Vagina (tissue), 2 donors: Measurements from ENCODE around the gene SLC22A2. TPM values are rescaled to one million over a fixed set of nuclear protein-coding genes. Genes with fewer than 3 reads are reported as not detected.

ENCODE experiments used
- DNase-seq, 2 donors: peaks; one replicate each; pipeline ENCODE4 v3.0.0-alpha.2; 2017; ENCODE audit errors: extremely low spot score in 2 of 2
- H3K27ac ChIP-seq: fragments of 200-600 bp; sonication (generic); one replicate; pipeline ENCODE4 v1.5.1; 2019
- H3K27me3 ChIP-seq: fragments of 200-600 bp; sonication (generic); one replicate; pipeline ENCODE4 v1.5.1; 2019
- H3K36me3 ChIP-seq, 2 donors: fragments of 200-600 bp; sonication (generic); one replicate each; pipeline ENCODE4 v1.5.1; 2017 to 2019
- H3K4me1 ChIP-seq: fragments of 200-600 bp; sonication (generic); one replicate; pipeline ENCODE4 v1.5.1; 2019
- H3K4me3 ChIP-seq, 2 donors: fragments of 200-600 bp; sonication (generic); 1 replicate in 1 of 2; 2 replicates in 1 of 2; pipeline ENCODE4 v1.5.1; 2016 to 2019
- H3K9me3 ChIP-seq: fragments of 200-600 bp; sonication (generic); one replicate; pipeline ENCODE4 v1.5.1; 2019
- POLR2A ChIP-seq, 2 donors: fragments of 450-650 bp; IDR thresholded peaks; one replicate each; pipeline ENCODE4 v1.6.1; 2017; ENCODE audit warnings: antibody characterized with exemption in 2 of 2, mild to moderate bottlenecking in 2 of 2, moderate library complexity in 2 of 2
- POLR2AphosphoS5 ChIP-seq, 2 donors: sonication (generic); formaldehyde crosslinking; IDR thresholded peaks; one replicate each; pipeline ENCODE4 v1.9.0; 2017; ENCODE audit warnings: antibody characterized with exemption in 2 of 2, mild to moderate bottlenecking in 2 of 2, low read depth in 1 of 2; ENCODE audit not compliant: insufficient read depth in 1 of 2
- intact Hi-C: fragments of 100-400 bp; cut with DNase I; formaldehyde crosslinking; loops from one replicate; pipeline ENCODE4 v1.15.1; 2023
- total RNA-seq: library from RNA; depleted of rRNA; stranded (reverse); fragments of >200 nt; gene quantifications from one replicate; pipeline ENCODE4 v1.2.3, GENCODE V29; 2016
- TF ChIP-seq, protein P1 (sequence below), 3 experiments: fragments of 450-650 bp in 2 of 3; fragments of 200-600 bp in 1 of 3; sonication (generic) in 1 of 3; IDR thresholded peaks; one replicate each; pipeline ENCODE4 v1.5.1; 2017 to 2019; ENCODE audit warnings: antibody characterized with exemption in 3 of 3, mild to moderate bottlenecking in 2 of 3, moderate library complexity in 2 of 3

The SLC22A2 gene
- total RNA-seq, 1 donor from 2014 or later = not detected

DNA sequence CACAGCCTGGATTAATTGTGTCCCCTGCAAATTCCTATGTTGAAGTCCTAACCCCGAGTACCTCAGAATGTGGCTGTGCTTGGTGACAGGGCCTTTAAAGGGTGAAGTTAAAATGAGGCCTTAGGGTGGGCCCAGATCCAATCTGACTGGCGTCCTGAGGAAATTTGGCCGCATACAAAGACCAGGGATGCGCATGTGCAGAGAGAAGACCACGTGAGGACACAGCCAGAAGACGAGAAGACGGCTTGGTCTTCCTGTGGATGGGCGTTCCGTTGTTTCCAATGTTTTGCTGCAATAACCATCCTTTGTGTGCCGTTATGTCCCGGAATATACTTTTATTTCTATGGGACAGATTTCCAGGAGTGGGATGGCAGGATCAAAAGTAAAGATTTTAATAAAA lies 40.9 kb upstream of the SLC22A2 start:
- intact Hi-C loops = no loop called here
- Histone ChIP-seq H3K4me3 (no peak overlapping the region), H3K27me3 (no peaks in the 10 kb centered on the region), H3K9me3 (no peaks in the 10 kb centered on the region), H3K27ac (no peak overlapping the region), H3K36me3 (no peaks in the 10 kb centered on the region), H3K4me1 (peaks cover 9% of the 10 kb centered on the region)
- TF ChIP-seq, protein P1, sequence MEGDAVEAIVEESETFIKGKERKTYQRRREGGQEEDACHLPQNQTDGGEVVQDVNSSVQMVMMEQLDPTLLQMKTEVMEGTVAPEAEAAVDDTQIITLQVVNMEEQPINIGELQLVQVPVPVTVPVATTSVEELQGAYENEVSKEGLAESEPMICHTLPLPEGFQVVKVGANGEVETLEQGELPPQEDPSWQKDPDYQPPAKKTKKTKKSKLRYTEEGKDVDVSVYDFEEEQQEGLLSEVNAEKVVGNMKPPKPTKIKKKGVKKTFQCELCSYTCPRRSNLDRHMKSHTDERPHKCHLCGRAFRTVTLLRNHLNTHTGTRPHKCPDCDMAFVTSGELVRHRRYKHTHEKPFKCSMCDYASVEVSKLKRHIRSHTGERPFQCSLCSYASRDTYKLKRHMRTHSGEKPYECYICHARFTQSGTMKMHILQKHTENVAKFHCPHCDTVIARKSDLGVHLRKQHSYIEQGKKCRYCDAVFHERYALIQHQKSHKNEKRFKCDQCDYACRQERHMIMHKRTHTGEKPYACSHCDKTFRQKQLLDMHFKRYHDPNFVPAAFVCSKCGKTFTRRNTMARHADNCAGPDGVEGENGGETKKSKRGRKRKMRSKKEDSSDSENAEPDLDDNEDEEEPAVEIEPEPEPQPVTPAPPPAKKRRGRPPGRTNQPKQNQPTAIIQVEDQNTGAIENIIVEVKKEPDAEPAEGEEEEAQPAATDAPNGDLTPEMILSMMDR (IDR thresholded peaks at IDR 0.05) = no peak
- TF ChIP-seq POLR2AphosphoS5 (IDR thresholded peaks at IDR 0.05; ENCODE audit: insufficient read depth in 1 of 2, low read depth in 1 of 2) (no peak), POLR2A (IDR thresholded peaks at IDR 0.05) (no peak)
- no peak for DNase-seq

DNA sequence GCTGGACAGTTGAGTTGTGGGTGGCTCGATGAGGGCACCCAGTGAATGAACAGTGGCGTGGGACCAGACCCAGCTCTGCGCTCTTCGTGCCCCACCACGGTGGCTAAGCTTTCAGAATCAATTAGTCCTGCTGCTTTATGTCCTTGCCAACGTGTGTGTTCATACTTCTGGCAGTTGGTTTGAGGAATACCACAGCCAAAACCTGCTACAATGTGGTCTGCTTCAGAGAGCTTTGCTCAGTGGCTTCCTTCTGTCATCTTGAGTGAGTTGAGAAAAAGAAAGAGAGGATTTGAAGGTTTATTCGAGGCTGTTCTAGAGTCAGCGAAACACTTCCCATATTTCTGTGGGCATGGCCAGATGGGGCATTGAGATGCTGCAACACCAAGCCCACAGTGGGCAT lies 39.5 kb upstream of the SLC22A2 start:
- Histone ChIP-seq H3K27ac (no peak overlapping the region), H3K9me3 (no peaks in the 10 kb centered on the region), H3K27me3 (no peaks in the 10 kb centered on the region), H3K4me3 (no peak overlapping the region), H3K36me3 (no peaks in the 10 kb centered on the region), H3K4me1 (peaks cover 9% of the 10 kb centered on the region)
- TF ChIP-seq, protein P1 (IDR thresholded peaks at IDR 0.05) = no peak
- TF ChIP-seq POLR2A (IDR thresholded peaks at IDR 0.05) (no peak), POLR2AphosphoS5 (IDR thresholded peaks at IDR 0.05; ENCODE audit: insufficient read depth in 1 of 2, low read depth in 1 of 2) (no peak)
- intact Hi-C loops = no loop called here
- no peak for DNase-seq

DNA sequence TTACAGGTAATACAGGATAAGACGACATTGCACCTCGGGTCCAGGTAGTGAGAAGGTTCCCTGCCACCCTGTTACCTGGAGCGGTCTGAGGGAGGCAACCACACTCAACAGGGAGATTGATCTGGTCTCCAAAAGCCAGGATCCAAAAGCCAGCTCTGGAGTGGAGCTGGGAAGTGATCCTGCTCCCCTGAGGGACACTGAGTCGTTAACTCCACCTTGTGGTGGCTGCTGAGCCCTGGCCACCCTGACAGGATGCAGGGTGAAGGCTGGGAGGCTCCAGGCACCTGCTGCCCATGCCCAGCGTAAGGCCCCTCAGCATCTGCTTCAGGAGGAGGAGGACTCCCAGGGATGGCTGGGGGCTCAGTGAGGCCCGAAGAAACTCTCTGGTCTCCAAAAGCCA lies 38.7 kb upstream of the SLC22A2 start:
- H3K4me1 ChIP-seq = peaks cover 9% of the 10 kb centered on the region
- H3K27me3 ChIP-seq = no peaks in the 10 kb centered on the region
- no peak for TF ChIP-seq POLR2AphosphoS5 (IDR thresholded peaks at IDR 0.05; ENCODE audit: insufficient read depth in 1 of 2, low read depth in 1 of 2)
- TF ChIP-seq POLR2A (IDR thresholded peaks at IDR 0.05) = no peak
- no peaks in the 10 kb centered on the region for H3K36me3 ChIP-seq
- no peak for DNase-seq
- no peaks in the 10 kb centered on the region for H3K9me3 ChIP-seq
- H3K27ac ChIP-seq = no peak overlapping the region
- no peak overlapping the region for H3K4me3 ChIP-seq
- intact Hi-C loops = no loop called here

DNA sequence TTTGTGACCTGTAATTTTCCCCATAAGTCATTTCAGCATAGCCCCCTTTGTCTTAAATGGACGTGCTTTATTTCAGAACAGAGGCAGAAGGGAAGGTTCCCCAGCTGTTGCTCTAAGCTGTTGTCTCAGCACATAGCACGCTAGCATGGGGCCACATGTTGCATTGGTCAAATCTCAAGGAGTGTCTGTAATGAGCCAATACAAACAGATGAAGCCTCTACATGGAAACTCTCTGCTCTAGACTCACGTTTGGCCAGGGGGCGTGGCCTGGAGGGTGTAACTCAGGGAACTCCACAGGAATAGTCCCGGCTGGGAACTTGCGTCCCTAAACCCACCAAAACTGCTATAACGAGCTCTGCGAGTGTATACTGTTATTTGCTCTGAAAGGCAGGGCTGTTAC lies 35.2 kb upstream of the SLC22A2 start:
- H3K4me3 ChIP-seq = no peak overlapping the region
- no peaks in the 10 kb centered on the region for H3K9me3 ChIP-seq
- H3K27ac ChIP-seq = no peak overlapping the region
- no peaks in the 10 kb centered on the region for H3K27me3 ChIP-seq
- H3K4me1 ChIP-seq = no peaks in the 10 kb centered on the region
- TF ChIP-seq, protein P1 (IDR thresholded peaks at IDR 0.05) = no peak
- no peak for TF ChIP-seq POLR2A (IDR thresholded peaks at IDR 0.05)
- TF ChIP-seq POLR2AphosphoS5 (IDR thresholded peaks at IDR 0.05; ENCODE audit: insufficient read depth in 1 of 2, low read depth in 1 of 2) = no peak
- intact Hi-C loops = no loop called here
- DNase-seq = no peak
- H3K36me3 ChIP-seq = no peaks in the 10 kb centered on the region

DNA sequence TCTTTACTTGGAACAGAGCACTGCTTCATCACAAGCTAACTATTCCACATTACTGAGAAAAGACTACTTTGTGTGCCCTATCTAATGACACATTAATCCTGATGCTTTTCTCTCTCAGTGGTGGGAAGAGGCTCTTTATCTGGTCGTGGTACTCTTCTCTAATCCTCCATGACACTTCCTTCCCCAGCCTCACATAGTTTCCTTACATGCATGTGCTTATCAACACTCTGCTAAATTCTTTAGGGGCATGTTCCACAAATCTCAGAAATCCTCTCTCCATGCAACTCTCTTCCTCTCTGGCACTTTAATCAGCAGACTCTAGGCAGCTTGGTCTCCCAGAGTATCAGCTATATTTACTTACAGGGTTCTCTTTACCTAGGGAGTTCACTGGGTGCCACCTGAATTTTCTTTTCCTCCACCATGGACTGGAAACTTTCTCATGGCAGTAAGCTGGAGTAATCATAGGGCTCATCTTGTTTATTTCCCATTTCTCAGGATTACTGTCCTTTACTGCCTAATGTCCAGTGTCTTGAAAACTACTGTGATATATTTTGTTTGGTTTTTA lies 27.0 kb upstream of the SLC22A2 start:
- no peak for DNase-seq
- intact Hi-C loops = no loop called here
- H3K27ac ChIP-seq = no peak overlapping the region
- H3K9me3 ChIP-seq = no peaks in the 10 kb centered on the region
- TF ChIP-seq POLR2A (IDR thresholded peaks at IDR 0.05) = no peak
- TF ChIP-seq, protein P1 (IDR thresholded peaks at IDR 0.05) = no peak
- TF ChIP-seq POLR2AphosphoS5 (IDR thresholded peaks at IDR 0.05; ENCODE audit: insufficient read depth in 1 of 2, low read depth in 1 of 2) = no peak
- no peak overlapping the region for H3K4me3 ChIP-seq
- no peaks in the 10 kb centered on the region for H3K36me3 ChIP-seq
- no peaks in the 10 kb centered on the region for H3K27me3 ChIP-seq
- no peaks in the 10 kb centered on the region for H3K4me1 ChIP-seq
